KOPT-K1 (cell line): Measurements from ENCODE around the gene PKDCC.

Experiments used
- H3K27ac ChIP-seq: fragments of 200-600 bp; sonication (generic); 2 replicates; pipeline ENCODE4 v1.5.1; 2016; ENCODE audit warnings: antibody characterized with exemption, mild to moderate bottlenecking, low read depth, low read length; ENCODE audit not compliant: poor library complexity, severe bottlenecking
- H3K36me3 ChIP-seq: fragments of 200-600 bp; sonication (generic); 2 replicates; pipeline ENCODE4 v1.5.1; 2017; ENCODE audit warnings: antibody characterized with exemption, mild to moderate bottlenecking, low read length, moderate library complexity; ENCODE audit not compliant: insufficient read depth
- H3K9me3 ChIP-seq: fragments of 200-600 bp; sonication (generic); 2 replicates; pipeline ENCODE4 v1.5.1; 2017; ENCODE audit warnings: antibody characterized with exemption, low read length, mild to moderate bottlenecking; ENCODE audit not compliant: insufficient read depth, poor library complexity, severe bottlenecking

Gene PKDCC

GRCh38 chr2:42096869-42097591, 49.2 kb downstream of the PKDCC start:
- H3K36me3 ChIP-seq = no peaks in the 10 kb centered on the region
- peaks cover 12% of the 10 kb centered on the region for H3K9me3 ChIP-seq
- H3K27ac ChIP-seq = no peak overlapping the region

- Histone ChIP-seq H3K36me3 (no peaks in the 10 kb centered on the region), H3K27ac (no peak overlapping the region), H3K9me3 (peaks cover 12% of the 10 kb centered on the region)
These were observed 51.0 kb downstream of the PKDCC start for GRCh38 chr2:42098571-42099437.

GRCh38 chr2:42099438-42100173, 51.8 kb downstream of the PKDCC start:
- Histone ChIP-seq H3K27ac (no peak overlapping the region), H3K36me3 (no peaks in the 10 kb centered on the region)

GRCh38 chr2:42100683-42101205, 52.9 kb downstream of the PKDCC start:
- no peaks in the 10 kb centered on the region for H3K36me3 ChIP-seq
- no peak overlapping the region for H3K27ac ChIP-seq
- H3K9me3 ChIP-seq = peaks cover 12% of the 10 kb centered on the region

More at GRCh38 chr2:42099438-42100173, 51.8 kb downstream of the PKDCC start:
- peaks cover 12% of the 10 kb centered on the region for H3K9me3 ChIP-seq

GRCh38 chr2:42101206-42102023, 53.6 kb downstream of the PKDCC start:
- Histone ChIP-seq H3K27ac (no peak overlapping the region), H3K36me3 (no peaks in the 10 kb centered on the region), H3K9me3 (peaks cover 12% of the 10 kb centered on the region)

GRCh38 chr2:42102024-42102590, 54.3 kb downstream of the PKDCC start:
- H3K36me3 ChIP-seq = no peaks in the 10 kb centered on the region

GRCh38 chr2:42102591-42103450, 55.0 kb downstream of the PKDCC start:
- Histone ChIP-seq H3K9me3 (peaks cover 12% of the 10 kb centered on the region), H3K36me3 (no peaks in the 10 kb centered on the region), H3K27ac (no peak overlapping the region)

More at GRCh38 chr2:42102024-42102590, 54.3 kb downstream of the PKDCC start:
- Histone ChIP-seq H3K9me3 (peaks cover 12% of the 10 kb centered on the region), H3K27ac (no peak overlapping the region)

- no peak overlapping the region for H3K27ac ChIP-seq
- peaks cover 12% of the 10 kb centered on the region for H3K9me3 ChIP-seq
- H3K36me3 ChIP-seq = no peaks in the 10 kb centered on the region
These were observed 56.0 kb downstream of the PKDCC start for GRCh38 chr2:42103829-42104228.

- H3K36me3 ChIP-seq = no peaks in the 10 kb centered on the region
- no peak overlapping the region for H3K27ac ChIP-seq
- peaks cover 12% of the 10 kb centered on the region for H3K9me3 ChIP-seq
These were observed 56.8 kb downstream of the PKDCC start for GRCh38 chr2:42104621-42105020.

- Histone ChIP-seq H3K9me3 (peaks cover 4% of the 10 kb centered on the region), H3K27ac (peak overlapping the region; percentile 37), H3K36me3 (no peaks in the 10 kb centered on the region)
These were observed 57.8 kb downstream of the PKDCC start for GRCh38 chr2:42105330-42106256.

- H3K9me3 ChIP-seq = no peaks in the 10 kb centered on the region
- peak overlapping the region; percentile 37 for H3K27ac ChIP-seq
- H3K36me3 ChIP-seq = no peaks in the 10 kb centered on the region
These were observed 58.5 kb downstream of the PKDCC start for GRCh38 chr2:42106257-42106816.
